Liver (tissue), 3 donors: ENCODE results near the gene SPIRE2.

Experiments
- ATF3 ChIP-seq: IDR thresholded peaks from 2 replicates; pipeline ENCODE4 v1.6.1; 2016; ENCODE audit warnings: antibody characterized with exemption
- CTCF ChIP-seq: fragments of 150-350 bp; IDR thresholded peaks from 2 replicates; pipeline ENCODE4 v1.5.1; 2017; ENCODE audit warnings: improper control_type of control experiment, low read depth, low read length; ENCODE audit not compliant: missing input control
- FOXA1 ChIP-seq: IDR thresholded peaks from 2 replicates; pipeline ENCODE4 v1.6.1; 2016; ENCODE audit warnings: antibody characterized with exemption
- FOXA2 ChIP-seq: IDR thresholded peaks from 2 replicates; pipeline ENCODE4 v1.6.1; 2016; ENCODE audit warnings: antibody characterized with exemption
- HNF4A ChIP-seq, 2 donors: conservative IDR thresholded peaks; 2 replicates each; pipeline ENCODE4 v1.6.1; 2016; ENCODE audit warnings: antibody characterized with exemption in 2 of 2, mild to moderate bottlenecking in 2 of 2
- JUND ChIP-seq, 2 donors: IDR thresholded peaks; 2 replicates each; pipeline ENCODE4 v1.6.1; 2016; ENCODE audit warnings: antibody characterized with exemption in 2 of 2
- MAX ChIP-seq: IDR thresholded peaks from 2 replicates; pipeline ENCODE4 v1.6.1; 2016; ENCODE audit warnings: antibody characterized with exemption
- RAD21 ChIP-seq, 2 donors: IDR thresholded peaks; 2 replicates each; pipeline ENCODE4 v1.6.1; 2016; ENCODE audit warnings: antibody characterized with exemption in 2 of 2, mild to moderate bottlenecking in 2 of 2
- REST ChIP-seq: IDR thresholded peaks from 2 replicates; pipeline ENCODE4 v1.6.1; 2016; ENCODE audit warnings: antibody characterized with exemption, mild to moderate bottlenecking
- RXRA ChIP-seq, 2 donors: IDR thresholded peaks; 2 replicates each; pipeline ENCODE4 v1.6.1; 2017 to 2018; ENCODE audit warnings: antibody characterized with exemption in 2 of 2, mild to moderate bottlenecking in 1 of 2
- TAF1 ChIP-seq: conservative IDR thresholded peaks from 2 replicates; pipeline ENCODE4 v1.6.1; 2016; ENCODE audit warnings: antibody characterized with exemption, mild to moderate bottlenecking
- YY1 ChIP-seq: IDR thresholded peaks from 2 replicates; pipeline ENCODE4 v1.6.1; 2016; ENCODE audit warnings: antibody characterized with exemption, mild to moderate bottlenecking
- donor health status: healthy.
- donor health status: healthy.

- TF ChIP-seq CTCF: no peak
- TF ChIP-seq REST: no peak
- TF ChIP-seq FOXA2: no peak
- TF ChIP-seq RAD21 (IDR thresholded peaks at IDR 0.05): no peak
- TF ChIP-seq MAX: no peak
- TF ChIP-seq HNF4A (conservative IDR thresholded peaks at IDR 0.05): no peak
- TF ChIP-seq YY1: no peak
- TF ChIP-seq TAF1: no peak
- no peak for TF ChIP-seq ATF3
- TF ChIP-seq RXRA (IDR thresholded peaks at IDR 0.05): no peak
- no peak for TF ChIP-seq JUND (IDR thresholded peaks at IDR 0.05)
- TF ChIP-seq FOXA1: no peak
These were observed 48.4 kb upstream of the SPIRE2 start for GRCh38 chr16:89779909-89780305.
